ENCODE data around the gene RGS17.

Gene RGS17

GRCh38 chr6:153047386-153047785 is 83.7 kb downstream of the RGS17 start:
- H2AK5ac ChIP-seq (ENCODE audit: low read length, severe bottlenecking), result no peak overlapping the region
- no peak for DNase-seq
- no peak overlapping the region for H4K91ac ChIP-seq (ENCODE audit: low read length)
- no peaks in the 10 kb centered on the region for H3K27me3 ChIP-seq (ENCODE audit: control insufficient read depth in 1 of 2, insufficient read depth in 1 of 2, low read length in 2 of 2)
- H3K14ac ChIP-seq (ENCODE audit: low read length in 2 of 2), result no peak overlapping the region
- H3K9ac ChIP-seq (ENCODE audit: low read length), result no peak overlapping the region
- H2BK15ac ChIP-seq (ENCODE audit: low read depth, poor library complexity, severe bottlenecking), result no peak overlapping the region
- H4K8ac ChIP-seq (ENCODE audit: low read length), result no peak overlapping the region
- H2AFZ ChIP-seq (ENCODE audit: low read depth, low read length), result no peak overlapping the region
- H2BK12ac ChIP-seq (ENCODE audit: low read length in 2 of 2), result no peak overlapping the region
- no peak overlapping the region for H3K18ac ChIP-seq (ENCODE audit: low read depth in 1 of 2, low read length in 2 of 2)
- H3K4ac ChIP-seq (ENCODE audit: low read depth in 1 of 2, low read length in 2 of 2), result no peak overlapping the region
- WGBS, result 95% methylated on average over 2 of the region's 2 CpGs
- H2BK5ac ChIP-seq (ENCODE audit: low read depth, low read length, poor library complexity, severe bottlenecking), result no peak overlapping the region
- H3K79me1 ChIP-seq (replicated peaks; ENCODE audit: low read length, poor library complexity, severe bottlenecking), result peaks cover 22% of the 10 kb centered on the region
- H3K4me3 ChIP-seq (ENCODE audit: insufficient read depth in 1 of 2, low read depth in 1 of 2, low read length in 2 of 2), result no peak overlapping the region
- no peaks in the 10 kb centered on the region for H3K4me1 ChIP-seq (ENCODE audit: control insufficient read depth, insufficient read depth, low read depth, low read length)
- H3K9me3 ChIP-seq (ENCODE audit: control insufficient read depth, low read length), result no peaks in the 10 kb centered on the region
- no peak overlapping the region for H3K27ac ChIP-seq (ENCODE audit: low read length, poor library complexity, severe bottlenecking)
- H3K4me2 ChIP-seq (ENCODE audit: low read length, poor library complexity, severe bottlenecking), result no peak overlapping the region
- no peak overlapping the region for H2BK120ac ChIP-seq (ENCODE audit: low read depth, low read length)
- peaks cover 4 to 18% of the 10 kb centered on the region in 2 experiments for H3K36me3 ChIP-seq (ENCODE audit: control insufficient read depth in 1 of 2, insufficient read depth in 2 of 2, low read depth in 1 of 2, low read length in 2 of 2)
- H3K23ac ChIP-seq (ENCODE audit: low read length in 2 of 2), result no peak overlapping the region

GRCh38 chr6:153045271-153045670 is 85.8 kb downstream of the RGS17 start:
- Histone ChIP-seq H3K14ac (ENCODE audit: low read length in 2 of 2) (no peak overlapping the region), H4K8ac (ENCODE audit: low read length) (no peak overlapping the region), H3K4me3 (ENCODE audit: insufficient read depth in 1 of 2, low read depth in 1 of 2, low read length in 2 of 2) (no peak overlapping the region), H2BK15ac (ENCODE audit: low read depth, poor library complexity, severe bottlenecking) (no peak overlapping the region), H2BK120ac (ENCODE audit: low read depth, low read length) (no peak overlapping the region), H3K27me3 (ENCODE audit: control insufficient read depth in 1 of 2, insufficient read depth in 1 of 2, low read length in 2 of 2) (no peaks in the 10 kb centered on the region), H3K36me3 (ENCODE audit: control insufficient read depth in 1 of 2, insufficient read depth in 2 of 2, low read depth in 1 of 2, low read length in 2 of 2) (peaks cover 4 to 28% of the 10 kb centered on the region in 2 experiments), H3K9ac (ENCODE audit: low read length) (no peak overlapping the region), H2BK12ac (ENCODE audit: low read length in 2 of 2) (no peak overlapping the region), H3K4me2 (ENCODE audit: low read length, poor library complexity, severe bottlenecking) (no peak overlapping the region), H3K23ac (ENCODE audit: low read length in 2 of 2) (no peak overlapping the region), H3K4ac (ENCODE audit: low read depth in 1 of 2, low read length in 2 of 2) (no peak overlapping the region), H3K18ac (ENCODE audit: low read depth in 1 of 2, low read length in 2 of 2) (no peak overlapping the region), H2AFZ (ENCODE audit: low read depth, low read length) (no peak overlapping the region), H3K9me3 (ENCODE audit: control insufficient read depth, low read length) (no peaks in the 10 kb centered on the region), H4K91ac (ENCODE audit: low read length) (no peak overlapping the region), H3K79me1 (replicated peaks; ENCODE audit: low read length, poor library complexity, severe bottlenecking) (peaks cover 19% of the 10 kb centered on the region), H2BK5ac (ENCODE audit: low read depth, low read length, poor library complexity, severe bottlenecking) (no peak overlapping the region), H3K27ac (ENCODE audit: low read length, poor library complexity, severe bottlenecking) (no peak overlapping the region), H2AK5ac (ENCODE audit: low read length, severe bottlenecking) (no peak overlapping the region), H3K4me1 (ENCODE audit: control insufficient read depth, insufficient read depth, low read depth, low read length) (no peaks in the 10 kb centered on the region)
- no peak for DNase-seq

GRCh38 chr6:153044295-153044694 is 86.8 kb downstream of the RGS17 start:
- Histone ChIP-seq H3K23ac (ENCODE audit: low read length in 2 of 2) (no peak overlapping the region), H2BK15ac (ENCODE audit: low read depth, poor library complexity, severe bottlenecking) (no peak overlapping the region), H3K36me3 (ENCODE audit: control insufficient read depth in 1 of 2, insufficient read depth in 2 of 2, low read depth in 1 of 2, low read length in 2 of 2) (peaks cover 4 to 38% of the 10 kb centered on the region in 2 experiments), H2AFZ (ENCODE audit: low read depth, low read length) (no peak overlapping the region), H2BK5ac (ENCODE audit: low read depth, low read length, poor library complexity, severe bottlenecking) (no peak overlapping the region), H3K27me3 (ENCODE audit: control insufficient read depth in 1 of 2, insufficient read depth in 1 of 2, low read length in 2 of 2) (no peaks in the 10 kb centered on the region), H3K4me1 (ENCODE audit: control insufficient read depth, insufficient read depth, low read depth, low read length) (no peaks in the 10 kb centered on the region), H3K14ac (ENCODE audit: low read length in 2 of 2) (no peak overlapping the region), H3K4me2 (ENCODE audit: low read length, poor library complexity, severe bottlenecking) (no peak overlapping the region), H3K9ac (ENCODE audit: low read length) (no peak overlapping the region), H3K79me1 (replicated peaks; ENCODE audit: low read length, poor library complexity, severe bottlenecking) (peaks cover 21% of the 10 kb centered on the region), H3K4me3 (ENCODE audit: insufficient read depth in 1 of 2, low read depth in 1 of 2, low read length in 2 of 2) (no peak overlapping the region), H2BK12ac (ENCODE audit: low read length in 2 of 2) (no peak overlapping the region), H4K91ac (ENCODE audit: low read length) (no peak overlapping the region), H4K8ac (ENCODE audit: low read length) (no peak overlapping the region), H2AK5ac (ENCODE audit: low read length, severe bottlenecking) (no peak overlapping the region), H3K9me3 (ENCODE audit: control insufficient read depth, low read length) (no peaks in the 10 kb centered on the region), H3K4ac (ENCODE audit: low read depth in 1 of 2, low read length in 2 of 2) (no peak overlapping the region), H3K27ac (ENCODE audit: low read length, poor library complexity, severe bottlenecking) (no peak overlapping the region), H2BK120ac (ENCODE audit: low read depth, low read length) (no peak overlapping the region), H3K18ac (ENCODE audit: low read depth in 1 of 2, low read length in 2 of 2) (no peak overlapping the region)
- 80% methylated on average over 2 of the region's 4 CpGs for WGBS
- DNase-seq, result no peak

GRCh38 chr6:153043719-153044118 is 87.4 kb downstream of the RGS17 start:
- no peak overlapping the region for H2AFZ ChIP-seq (ENCODE audit: low read depth, low read length)
- H4K91ac ChIP-seq (ENCODE audit: low read length), result no peak overlapping the region
- no peak overlapping the region for H2BK15ac ChIP-seq (ENCODE audit: low read depth, poor library complexity, severe bottlenecking)
- no peak overlapping the region for H2BK120ac ChIP-seq (ENCODE audit: low read depth, low read length)
- H3K4me2 ChIP-seq (ENCODE audit: low read length, poor library complexity, severe bottlenecking), result no peak overlapping the region
- H4K8ac ChIP-seq (ENCODE audit: low read length), result no peak overlapping the region
- WGBS, result 96% methylated on average over 3 of the region's 3 CpGs
- no peaks in the 10 kb centered on the region for H3K27me3 ChIP-seq (ENCODE audit: control insufficient read depth in 1 of 2, insufficient read depth in 1 of 2, low read length in 2 of 2)
- no peak for DNase-seq
- no peak overlapping the region for H3K4me3 ChIP-seq (ENCODE audit: insufficient read depth in 1 of 2, low read depth in 1 of 2, low read length in 2 of 2)
- H3K18ac ChIP-seq (ENCODE audit: low read depth in 1 of 2, low read length in 2 of 2), result no peak overlapping the region
- H3K4ac ChIP-seq (ENCODE audit: low read depth in 1 of 2, low read length in 2 of 2), result no peak overlapping the region
- H3K79me1 ChIP-seq (replicated peaks; ENCODE audit: low read length, poor library complexity, severe bottlenecking), result peaks cover 21% of the 10 kb centered on the region
- peaks cover 8 to 44% of the 10 kb centered on the region in 2 experiments for H3K36me3 ChIP-seq (ENCODE audit: control insufficient read depth in 1 of 2, insufficient read depth in 2 of 2, low read depth in 1 of 2, low read length in 2 of 2)
- no peak overlapping the region for H2BK12ac ChIP-seq (ENCODE audit: low read length in 2 of 2)
- H2AK5ac ChIP-seq (ENCODE audit: low read length, severe bottlenecking), result no peak overlapping the region
- H2BK5ac ChIP-seq (ENCODE audit: low read depth, low read length, poor library complexity, severe bottlenecking), result no peak overlapping the region
- no peaks in the 10 kb centered on the region for H3K9me3 ChIP-seq (ENCODE audit: control insufficient read depth, low read length)
- no peak overlapping the region for H3K23ac ChIP-seq (ENCODE audit: low read length in 2 of 2)
- H3K27ac ChIP-seq (ENCODE audit: low read length, poor library complexity, severe bottlenecking), result no peak overlapping the region
- H3K9ac ChIP-seq (ENCODE audit: low read length), result no peak overlapping the region
- no peak overlapping the region for H3K14ac ChIP-seq (ENCODE audit: low read length in 2 of 2)
- no peaks in the 10 kb centered on the region for H3K4me1 ChIP-seq (ENCODE audit: control insufficient read depth, insufficient read depth, low read depth, low read length)

All from mesenchymal stem cell (in vitro differentiated cells and primary cell).